H1 (cell line): ENCODE data around the gene VWF. TPM values are rescaled to one million over a fixed set of nuclear protein-coding genes. Genes with fewer than 3 reads are reported as not detected.

Experiments used
- GTF2F1 ChIP-seq: IDR thresholded peaks from 2 replicates; pipeline ENCODE4 v1.6.1; 2012; ENCODE audit warnings: low read depth, low read length, improper control_type of control experiment, borderline replicate concordance
- HDAC2 ChIP-seq, 2 experiments: fragments of 300-600 bp in 1 of 2; sonication (generic) in 1 of 2; IDR thresholded peaks; 2 replicates each; pipeline ENCODE4 v1.6.1; 2011 to 2012; ENCODE audit warnings: low read depth in 2 of 2, low read length in 2 of 2, mild to moderate bottlenecking in 2 of 2, moderate library complexity in 2 of 2, borderline replicate concordance in 1 of 2, inconsistent platforms in 1 of 2
- JUN ChIP-seq: IDR thresholded peaks from 2 replicates; pipeline ENCODE4 v1.6.1; 2011; ENCODE audit warnings: low read depth, mild to moderate bottlenecking, improper control_type of control experiment, low read length
- KDM4A ChIP-seq: IDR thresholded peaks from one replicate; pipeline ENCODE4 v1.7.1; 2012; ENCODE audit warnings: low read depth, mild to moderate bottlenecking, moderate library complexity, low read length, inconsistent platforms; ENCODE audit not compliant: severe bottlenecking
- NANOG ChIP-seq: IDR thresholded peaks from 2 replicates; pipeline ENCODE4 v1.6.1; 2011; ENCODE audit warnings: low read length, low read depth, mild to moderate bottlenecking, inconsistent platforms; ENCODE audit not compliant: insufficient read depth, poor library complexity, severe bottlenecking
- SP1 ChIP-seq: IDR thresholded peaks from 2 replicates; pipeline ENCODE4 v1.6.1; 2011; ENCODE audit warnings: low read depth, low read length
- TBP ChIP-seq: IDR thresholded peaks from 2 replicates; pipeline ENCODE4 v1.6.1; 2011; ENCODE audit warnings: low read depth, low read length, improper control_type of control experiment
- polyA plus RNA-seq, 7 experiments: library from polyadenylated mRNA; depleted of rRNA in 3 of 7; stranded (reverse) in 5 of 7; unstranded in 2 of 7; fragments of >200 nt in 5 of 7; fragments of 200-250 nt in 2 of 7; gene quantifications; 1 replicate in 5 of 7; 2 replicates in 1 of 7; 4 replicates in 1 of 7; pipeline versions ENCODE4 v1.2.1 to v1.2.3, GENCODE V29; 2011 to 2013; ENCODE audit warnings: missing spikeins in 2 of 7, mixed read lengths in 2 of 7
- total RNA-seq: library from RNA; stranded (reverse); fragmentation: NEBNext Ultra II Directional; extraction: Animal tissue kit (Norgen Biotek cat#: 25700); gene quantifications from 2 replicates; pipeline ENCODE4 v1.2.1, GENCODE V29; 2021

The VWF gene
- total and polyA plus RNA-seq, 2 of the 8 experiments (the other 6 are each of a cell fraction or from before 2014, with no cell fraction given): 0.39 to 0.60 TPM

DNA sequence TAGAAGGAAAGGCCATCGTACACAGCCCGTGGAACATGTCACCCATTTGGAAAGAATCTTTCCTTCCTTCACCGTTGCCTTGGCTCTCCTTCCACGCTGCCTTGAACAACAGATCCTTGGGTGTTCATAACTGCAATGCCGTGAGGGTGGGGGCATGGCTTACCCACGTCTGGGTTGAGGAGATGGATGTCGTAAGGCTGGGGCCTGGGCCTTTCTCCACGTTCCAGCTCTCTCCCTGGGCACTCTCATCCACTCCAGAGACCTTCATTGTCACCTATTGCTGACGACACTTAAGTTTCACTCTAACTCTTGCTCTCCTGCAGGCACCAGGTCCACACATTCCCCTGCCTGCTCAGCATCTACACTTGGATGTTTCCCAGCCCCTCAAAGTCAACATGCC, 198.8 kb downstream of the VWF start (continued):
- TF ChIP-seq SP1 (no peak), HDAC2 (IDR thresholded peaks at IDR 0.05; ENCODE audit: borderline replicate concordance in 1 of 2, low read depth in 2 of 2, low read length in 2 of 2) (no peak), KDM4A (no peak), NANOG (no peak), TBP (no peak), GTF2F1 (no peak), JUN (no peak)
- TF ChIP-seq, all 59 proteins: peak for 0
